ENCODE measurements around the gene LRRC43. TPM values are rescaled to one million over a fixed set of nuclear protein-coding genes. Genes with fewer than 3 reads are reported as not detected.

LRRC43 gene
- polyA plus RNA-seq (2013, experiment 1 of 2), result 0.08 TPM
- polyA plus RNA-seq (2013, experiment 2 of 2), result 0.03 TPM

GRCh38 chr12:122182887-122183587 is at the start of gene LRRC43:
Gene LRRC43, plus strand, starts transcription at chr12:122183123. Its CDS starts 22 bp downstream, at chr12:122183145.
- WGBS (ENCODE audit: extremely low coverage, insufficient coverage, low lambda C conversion rate), result no CpG with 5 or more reads among the region's 63 CpGs
- DNase-seq, result peak; percentile 55

GRCh38 chr12:122133192-122133950 is 49.6 kb upstream of the LRRC43 start:
- H4K8ac ChIP-seq (ENCODE audit: low read depth, low read length), result no peak overlapping the region

More at GRCh38 chr12:122182887-122183587, at the start of gene LRRC43:
- Histone ChIP-seq H4K8ac (ENCODE audit: low read depth, low read length) (no peak within 1 kb of the TSS), H3K79me2 (ENCODE audit: control insufficient read depth, insufficient read depth, low read length) (no peaks in the 10 kb centered on the region), H3K23ac (ENCODE audit: low read length) (no peak within 1 kb of the TSS), H2BK120ac (ENCODE audit: low read depth, low read length) (no peak within 1 kb of the TSS), H2BK5ac (ENCODE audit: low read length) (no peak within 1 kb of the TSS), H3K27ac (ENCODE audit: low read depth, low read length) (no peak within 1 kb of the TSS), H3K4me1 (ENCODE audit: control insufficient read depth, low read depth, low read length) (no peaks in the 10 kb centered on the region), H3K56ac (ENCODE audit: low read length) (peak within 1 kb of the TSS; percentile 73), H3K79me1 (ENCODE audit: low read length) (no peaks in the 10 kb centered on the region), H3K18ac (ENCODE audit: low read length) (peak within 1 kb of the TSS; percentile 54), H3K36me3 (ENCODE audit: control insufficient read depth, insufficient read depth, low read length) (no peaks in the 10 kb centered on the region), H2BK15ac (replicated peaks; ENCODE audit: low read depth) (no peak within 1 kb of the TSS), H3K4me3 (ENCODE audit: low read length) (peak within 1 kb of the TSS; percentile 41), H3K27me3 (ENCODE audit: insufficient read depth, low read length, poor library complexity) (peaks cover 3% of the 10 kb centered on the region), H3K4me2 (ENCODE audit: low read length) (peak within 1 kb of the TSS; percentile 62), H4K5ac (ENCODE audit: low read length) (no peak within 1 kb of the TSS), H3K9ac (ENCODE audit: low read length) (peak within 1 kb of the TSS; percentile 61), H2AK5ac (ENCODE audit: low read length) (no peak within 1 kb of the TSS), H3K4ac (ENCODE audit: low read depth, low read length) (no peak within 1 kb of the TSS)

GRCh38 chr12:122135437-122136031 is 47.4 kb upstream of the LRRC43 start:
- H4K5ac ChIP-seq (ENCODE audit: low read length), result no peak overlapping the region
- H3K4ac ChIP-seq (ENCODE audit: low read depth, low read length), result no peak overlapping the region
- no peaks in the 10 kb centered on the region for H3K79me2 ChIP-seq (ENCODE audit: control insufficient read depth, insufficient read depth, low read length)
- H3K4me1 ChIP-seq (ENCODE audit: control insufficient read depth, low read depth, low read length), result no peaks in the 10 kb centered on the region
- no peaks in the 10 kb centered on the region for H3K27me3 ChIP-seq (ENCODE audit: insufficient read depth, low read length, poor library complexity)
- H3K4me3 ChIP-seq (ENCODE audit: low read length), result no peak overlapping the region
- H3K56ac ChIP-seq (ENCODE audit: low read length), result no peak overlapping the region
- H2BK120ac ChIP-seq (ENCODE audit: low read depth, low read length), result no peak overlapping the region
- H3K79me1 ChIP-seq (ENCODE audit: low read length), result no peaks in the 10 kb centered on the region
- no peak for DNase-seq
- peaks cover 5% of the 10 kb centered on the region for H3K36me3 ChIP-seq (ENCODE audit: control insufficient read depth, insufficient read depth, low read length)
- H3K23ac ChIP-seq (ENCODE audit: low read length), result no peak overlapping the region
- no peak overlapping the region for H4K8ac ChIP-seq (ENCODE audit: low read depth, low read length)
- H3K18ac ChIP-seq (ENCODE audit: low read length), result no peak overlapping the region
- no peak overlapping the region for H2AK5ac ChIP-seq (ENCODE audit: low read length)
- no CpG with 5 or more reads among the region's 18 CpGs for WGBS (ENCODE audit: extremely low coverage, insufficient coverage, low lambda C conversion rate)
- no peak overlapping the region for H2BK15ac ChIP-seq (replicated peaks; ENCODE audit: low read depth)
- no peak overlapping the region for H3K4me2 ChIP-seq (ENCODE audit: low read length)
- no peak overlapping the region for H2BK5ac ChIP-seq (ENCODE audit: low read length)
- no peak overlapping the region for H3K27ac ChIP-seq (ENCODE audit: low read depth, low read length)
- no peak overlapping the region for H3K9ac ChIP-seq (ENCODE audit: low read length)

More at GRCh38 chr12:122133192-122133950, 49.6 kb upstream of the LRRC43 start:
- H3K56ac ChIP-seq (ENCODE audit: low read length), result no peak overlapping the region
- no peak overlapping the region for H3K4me2 ChIP-seq (ENCODE audit: low read length)
- no peak overlapping the region for H2BK5ac ChIP-seq (ENCODE audit: low read length)
- H3K4me3 ChIP-seq (ENCODE audit: low read length), result no peak overlapping the region
- no peak overlapping the region for H2BK120ac ChIP-seq (ENCODE audit: low read depth, low read length)
- H2BK15ac ChIP-seq (replicated peaks; ENCODE audit: low read depth), result no peak overlapping the region
- H3K27ac ChIP-seq (ENCODE audit: low read depth, low read length), result no peak overlapping the region
- H4K5ac ChIP-seq (ENCODE audit: low read length), result no peak overlapping the region
- no peak overlapping the region for H3K23ac ChIP-seq (ENCODE audit: low read length)
- H3K79me2 ChIP-seq (ENCODE audit: control insufficient read depth, insufficient read depth, low read length), result no peaks in the 10 kb centered on the region
- peak; percentile 35 for DNase-seq
- H3K36me3 ChIP-seq (ENCODE audit: control insufficient read depth, insufficient read depth, low read length), result peaks cover 5% of the 10 kb centered on the region
- no peaks in the 10 kb centered on the region for H3K27me3 ChIP-seq (ENCODE audit: insufficient read depth, low read length, poor library complexity)
- no CpG with 5 or more reads among the region's 28 CpGs for WGBS (ENCODE audit: extremely low coverage, insufficient coverage, low lambda C conversion rate)
- H3K18ac ChIP-seq (ENCODE audit: low read length), result no peak overlapping the region
- H2AK5ac ChIP-seq (ENCODE audit: low read length), result no peak overlapping the region
- no peaks in the 10 kb centered on the region for H3K4me1 ChIP-seq (ENCODE audit: control insufficient read depth, low read depth, low read length)
- no peak overlapping the region for H3K9ac ChIP-seq (ENCODE audit: low read length)
- H3K4ac ChIP-seq (ENCODE audit: low read depth, low read length), result no peak overlapping the region
- H3K79me1 ChIP-seq (ENCODE audit: low read length), result no peaks in the 10 kb centered on the region

DNA sequence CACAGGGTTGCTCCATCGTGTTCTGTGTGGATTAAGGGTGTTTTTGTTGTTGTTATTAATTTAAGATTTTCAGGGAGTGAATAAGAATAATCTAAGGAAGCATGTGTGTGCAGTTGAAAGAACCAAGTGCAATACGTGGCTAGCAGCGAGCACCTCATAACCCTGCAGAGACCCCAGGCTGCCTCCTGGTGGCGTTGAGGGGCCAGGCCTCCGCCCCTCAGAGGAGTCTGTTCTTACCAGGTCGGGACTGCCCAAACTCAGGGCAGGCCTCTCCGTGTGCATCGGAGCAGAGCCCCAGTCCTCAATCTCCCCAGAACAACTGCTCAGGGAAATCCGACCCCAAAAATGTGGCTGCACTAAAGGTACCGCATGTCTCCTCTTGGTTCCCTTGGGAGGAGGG is 45.7 kb upstream of the LRRC43 start:
- Histone ChIP-seq H3K9ac (ENCODE audit: low read length) (peak overlapping the region; percentile 0), H2BK5ac (ENCODE audit: low read length) (no peak overlapping the region), H3K18ac (ENCODE audit: low read length) (no peak overlapping the region), H3K27ac (ENCODE audit: low read depth, low read length) (no peak overlapping the region), H3K4ac (ENCODE audit: low read depth, low read length) (no peak overlapping the region), H2BK120ac (ENCODE audit: low read depth, low read length) (no peak overlapping the region), H3K79me1 (ENCODE audit: low read length) (no peaks in the 10 kb centered on the region), H2BK15ac (replicated peaks; ENCODE audit: low read depth) (no peak overlapping the region), H4K5ac (ENCODE audit: low read length) (no peak overlapping the region), H3K36me3 (ENCODE audit: control insufficient read depth, insufficient read depth, low read length) (peaks cover 10% of the 10 kb centered on the region), H3K4me2 (ENCODE audit: low read length) (no peak overlapping the region), H3K23ac (ENCODE audit: low read length) (no peak overlapping the region), H3K79me2 (ENCODE audit: control insufficient read depth, insufficient read depth, low read length) (no peaks in the 10 kb centered on the region), H3K4me3 (ENCODE audit: low read length) (no peak overlapping the region), H4K8ac (ENCODE audit: low read depth, low read length) (no peak overlapping the region), H3K27me3 (ENCODE audit: insufficient read depth, low read length, poor library complexity) (no peaks in the 10 kb centered on the region), H3K56ac (ENCODE audit: low read length) (no peak overlapping the region), H2AK5ac (ENCODE audit: low read length) (no peak overlapping the region), H3K4me1 (ENCODE audit: control insufficient read depth, low read depth, low read length) (no peaks in the 10 kb centered on the region)
- peak; percentile 70 for DNase-seq
- WGBS (ENCODE audit: extremely low coverage, insufficient coverage, low lambda C conversion rate), result no CpG with 5 or more reads among the region's 10 CpGs

GRCh38 chr12:122137681-122138080 is 45.2 kb upstream of the LRRC43 start:
- H2BK15ac ChIP-seq (replicated peaks; ENCODE audit: low read depth), result no peak overlapping the region
- H2BK5ac ChIP-seq (ENCODE audit: low read length), result no peak overlapping the region
- no peak overlapping the region for H4K8ac ChIP-seq (ENCODE audit: low read depth, low read length)
- H3K4me2 ChIP-seq (ENCODE audit: low read length), result no peak overlapping the region
- no peak overlapping the region for H4K5ac ChIP-seq (ENCODE audit: low read length)
- H3K79me1 ChIP-seq (ENCODE audit: low read length), result no peaks in the 10 kb centered on the region
- no peak overlapping the region for H2AK5ac ChIP-seq (ENCODE audit: low read length)
- no peaks in the 10 kb centered on the region for H3K27me3 ChIP-seq (ENCODE audit: insufficient read depth, low read length, poor library complexity)
- H3K4ac ChIP-seq (ENCODE audit: low read depth, low read length), result no peak overlapping the region
- H3K36me3 ChIP-seq (ENCODE audit: control insufficient read depth, insufficient read depth, low read length), result peaks cover 10% of the 10 kb centered on the region
- no CpG with 5 or more reads among the region's 11 CpGs for WGBS (ENCODE audit: extremely low coverage, insufficient coverage, low lambda C conversion rate)
- peak; percentile 53 for DNase-seq
- H3K4me3 ChIP-seq (ENCODE audit: low read length), result no peak overlapping the region
- H3K79me2 ChIP-seq (ENCODE audit: control insufficient read depth, insufficient read depth, low read length), result no peaks in the 10 kb centered on the region
- H2BK120ac ChIP-seq (ENCODE audit: low read depth, low read length), result no peak overlapping the region
- no peaks in the 10 kb centered on the region for H3K4me1 ChIP-seq (ENCODE audit: control insufficient read depth, low read depth, low read length)
- no peak overlapping the region for H3K27ac ChIP-seq (ENCODE audit: low read depth, low read length)
- H3K9ac ChIP-seq (ENCODE audit: low read length), result peak overlapping the region; percentile 0
- no peak overlapping the region for H3K23ac ChIP-seq (ENCODE audit: low read length)
- H3K56ac ChIP-seq (ENCODE audit: low read length), result no peak overlapping the region
- no peak overlapping the region for H3K18ac ChIP-seq (ENCODE audit: low read length)

Data from mesendoderm (in vitro differentiated cells).